HG02610 (cell line): ENCODE results near the gene SORCS3.

ENCODE experiments used
- ATAC-seq: cut with Tn5 transposase; IDR thresholded peaks from one replicate; pipeline ENCODE4 v1.9.1; 2021; ENCODE audit warnings: mild to moderate bottlenecking, moderate library complexity; ENCODE audit not compliant: unreplicated experiment

SORCS3 gene

GRCh38 chr10:104834580-104834979 is 193.5 kb downstream of the SORCS3 start:
- ATAC-seq = no peak

- peak; percentile 61 for ATAC-seq
These were observed 194.3 kb downstream of the SORCS3 start for GRCh38 chr10:104835422-104835821.

GRCh38 chr10:104842704-104843103 is 201.6 kb downstream of the SORCS3 start:
- ATAC-seq = no peak

GRCh38 chr10:104844073-104844472 is 203.0 kb downstream of the SORCS3 start:
- ATAC-seq = no peak

GRCh38 chr10:104850023-104850422 is 208.9 kb downstream of the SORCS3 start:
- no peak for ATAC-seq

- ATAC-seq = no peak
These were observed 227.0 kb downstream of the SORCS3 start for GRCh38 chr10:104867966-104868598.

GRCh38 chr10:104872691-104873090 is 231.6 kb downstream of the SORCS3 start:
- ATAC-seq = no peak

GRCh38 chr10:104873161-104873560 is 232.1 kb downstream of the SORCS3 start:
- ATAC-seq = no peak

GRCh38 chr10:104875561-104875960 is 234.5 kb downstream of the SORCS3 start:
- no peak for ATAC-seq

GRCh38 chr10:104880624-104881398 is 239.7 kb downstream of the SORCS3 start:
- no peak for ATAC-seq

GRCh38 chr10:104881740-104882139 is 240.7 kb downstream of the SORCS3 start:
- no peak for ATAC-seq

GRCh38 chr10:104892879-104893617 is 252.0 kb downstream of the SORCS3 start:
- no peak for ATAC-seq

- ATAC-seq = no peak
These were observed 252.6 kb downstream of the SORCS3 start for GRCh38 chr10:104893701-104894100.

GRCh38 chr10:104894681-104895080 is 253.6 kb downstream of the SORCS3 start:
- ATAC-seq = no peak

- no peak for ATAC-seq
These were observed 254.5 kb downstream of the SORCS3 start for GRCh38 chr10:104895541-104895940.

GRCh38 chr10:104895981-104896380 is 254.9 kb downstream of the SORCS3 start:
- ATAC-seq = no peak

GRCh38 chr10:104897696-104898095 is 256.6 kb downstream of the SORCS3 start:
- ATAC-seq = no peak

- no peak for ATAC-seq
These were observed 258.7 kb downstream of the SORCS3 start for GRCh38 chr10:104899779-104900178.

- no peak for ATAC-seq
These were observed 262.3 kb downstream of the SORCS3 start for GRCh38 chr10:104903433-104903832.

GRCh38 chr10:104904753-104905323 is 263.7 kb downstream of the SORCS3 start:
- no peak for ATAC-seq

GRCh38 chr10:104906112-104906511 is 265.0 kb downstream of the SORCS3 start:
- no peak for ATAC-seq
